HepG2 (cell line): Measurements from ENCODE around the gene ZNF148. TPM values are rescaled to one million over a fixed set of nuclear protein-coding genes. Genes with fewer than 3 reads are reported as not detected.

Experiments
- ATAC-seq: fragments of 200-7000 bp; cut with Tn5 transposase; 3 replicates; pipeline ENCODE4 v1.9.1; 2020; ENCODE audit warnings: mild to moderate bottlenecking, moderate library complexity
- BruUV-seq: library from RNA; stranded (reverse); fragments of 400-500 nt; replicated peaks from 2 replicates; lab custom pipeline; 2021; lab: Mats Ljungman, UMichigan
- CTCF ChIA-PET: fragments of 300-600 bp; formaldehyde crosslinking; extraction: SDS; loops from one replicate; lab custom pipeline; 2021; ENCODE audit warnings: low total read pairs, inconsistent platforms, low intra/inter-chr PET ratio; lab: Yijun Ruan, JAX
- POLR2A ChIA-PET: fragments of 350-600 bp; sonication (Branson Sonifier 250); formaldehyde crosslinking; loops from one replicate; lab custom pipeline; 2020; ENCODE audit warnings: antibody characterized with exemption, inconsistent platforms; lab: Yijun Ruan, JAX
- DNase-seq: peaks from one replicate; pipeline ENCODE4 v3.0.0-alpha.2; 2015; ENCODE audit warnings: low spot score
- FAIRE-seq: peaks from 3 replicates; lab custom pipeline; 2011; peaks lifted over from hg19 to GRCh38; lab: Jason Lieb, UNC
- H2AFZ ChIP-seq: one replicate; pipeline ENCODE4 v1.6.1; 2011; ENCODE audit warnings: low read length, inconsistent platforms
- H3K27ac ChIP-seq: fragments of 300-600 bp; 3 replicates; pipeline ENCODE4 v1.8.0; 2011; ENCODE audit warnings: mixed run types, mild to moderate bottlenecking, mixed read lengths, low read length, inconsistent platforms; ENCODE audit not compliant: insufficient read depth; ENCODE audit errors: extremely low read length
- H3K27me3 ChIP-seq, 2 experiments: fragments of 200-600 bp in 1 of 2; 2 replicates in 1 of 2; 3 replicates in 1 of 2; pipeline versions ENCODE4 v1.6.0 to v1.8.0; 2011; ENCODE audit warnings: low read length in 2 of 2, mild to moderate bottlenecking in 2 of 2, moderate library complexity in 2 of 2, inconsistent platforms in 1 of 2; ENCODE audit not compliant: insufficient read depth in 2 of 2, control insufficient read depth in 1 of 2
- H3K36me3 ChIP-seq, 2 experiments: fragments of 200-600 bp in 1 of 2; replicated peaks in 1 of 2; 2 replicates in 1 of 2; 3 replicates in 1 of 2; pipeline versions ENCODE4 v1.5.1 to v1.8.0; 2011; ENCODE audit warnings: low read length in 2 of 2, inconsistent platforms in 1 of 2; ENCODE audit not compliant: insufficient read depth in 2 of 2, control insufficient read depth in 1 of 2
- H3K4me1 ChIP-seq: 2 replicates; pipeline ENCODE4 v1.5.1; 2012; ENCODE audit warnings: low read length, inconsistent platforms; ENCODE audit not compliant: insufficient read depth
- H3K4me2 ChIP-seq: 2 replicates; pipeline ENCODE4 v1.6.0; 2011; ENCODE audit warnings: low read depth, low read length, inconsistent platforms
- H3K4me3 ChIP-seq, 3 experiments: fragments of 200-600 bp in 1 of 3; sonication (generic), shearing (Covaris generic) in 1 of 3; replicated peaks in 1 of 3; 2 replicates each; pipeline ENCODE4 v1.5.1; 2011 to 2016; ENCODE audit warnings: low read length in 3 of 3, inconsistent platforms in 2 of 3, low read depth in 2 of 3, mild to moderate bottlenecking in 2 of 3, control low read depth in 1 of 3, mixed read lengths in 1 of 3; ENCODE audit not compliant: insufficient read depth in 1 of 3
- H3K79me2 ChIP-seq: one replicate; pipeline ENCODE4 v1.6.1; 2011; ENCODE audit warnings: low read length, inconsistent platforms; ENCODE audit not compliant: insufficient read depth
- H3K9ac ChIP-seq: 2 replicates; pipeline ENCODE4 v1.6.0; 2011; ENCODE audit warnings: mild to moderate bottlenecking, low read depth, low read length, inconsistent platforms; ENCODE audit not compliant: insufficient read depth
- H3K9me3 ChIP-seq: 2 replicates; pipeline ENCODE4 v1.5.1; 2012; ENCODE audit warnings: mild to moderate bottlenecking, low read length
- H4K20me1 ChIP-seq: 2 replicates; pipeline ENCODE4 v1.6.0; 2011; ENCODE audit warnings: inconsistent platforms, mild to moderate bottlenecking, low read length, moderate library complexity; ENCODE audit not compliant: insufficient read depth
- ADNP ChIP-seq: sonication (generic); formaldehyde crosslinking; IDR thresholded peaks from 2 replicates; pipeline ENCODE4 v1.4.0; 2020; ENCODE audit warnings: missing genetic modification reagents
- PBX3 ChIP-seq: sonication (generic); formaldehyde crosslinking; IDR thresholded peaks from 2 replicates; pipeline ENCODE4 v1.8.1; 2023; ENCODE audit warnings: missing genetic modification reagents, inconsistent platforms, borderline replicate concordance
- PITX1 ChIP-seq: sonication (generic); formaldehyde crosslinking; IDR thresholded peaks from 2 replicates; pipeline ENCODE4 v1.5.1; 2020; ENCODE audit warnings: mild to moderate bottlenecking, missing genetic modification reagents
- SP1 ChIP-seq, 2 experiments: fragments of 450-650 bp in 1 of 2; sonication (generic) in 1 of 2; formaldehyde crosslinking in 1 of 2; IDR thresholded peaks; 2 replicates each; pipeline versions ENCODE4 v1.4.0 to v1.6.1; 2016 to 2020; ENCODE audit warnings: missing genetic modification reagents in 1 of 2
- SP2 ChIP-seq: sonication (generic); formaldehyde crosslinking; IDR thresholded peaks from 2 replicates; pipeline ENCODE4 v1.5.1; 2020; ENCODE audit warnings: mild to moderate bottlenecking, missing genetic modification reagents
- ZBTB20 ChIP-seq: sonication (generic); formaldehyde crosslinking; IDR thresholded peaks from 2 replicates; pipeline ENCODE4 v1.8.1; 2023; ENCODE audit warnings: missing genetic modification reagents, low read depth, mild to moderate bottlenecking, borderline replicate concordance
- ZNF333 ChIP-seq: sonication (generic); formaldehyde crosslinking; IDR thresholded peaks from 2 replicates; pipeline ENCODE4 v1.4.0; 2020; ENCODE audit warnings: mild to moderate bottlenecking, missing genetic modification reagents, borderline replicate concordance
- ZNF572 ChIP-seq: sonication (generic); formaldehyde crosslinking; IDR thresholded peaks from 2 replicates; pipeline ENCODE4 v1.5.1; 2020; ENCODE audit warnings: mild to moderate bottlenecking, missing genetic modification reagents
- WGBS: methylation state at CpG from one replicate; pipeline ENCODE4 v1.1.6; 2017; ENCODE audit warnings: low lambda C conversion rate; 5-methylcytosine and 5-hydroxymethylcytosine counted together
- in situ Hi-C: cut with HindIII; loops from 2 replicates; pipeline ENCODE4 v1.10.0; 2017; ENCODE audit warnings: low pct_unique_long_range_greater_than_20kb; ENCODE audit not compliant: extremely low pct_ligation_motif_present
- intact Hi-C: fragments of 100-400 bp; cut with micrococcal nuclease; formaldehyde crosslinking; loops from one replicate; pipeline ENCODE4 v1.10.0; 2022; ENCODE audit not compliant: unreplicated experiment
- polyA plus RNA-seq, 8 experiments: library from polyadenylated mRNA; depleted of rRNA in 3 of 8; stranded (reverse) in 7 of 8; unstranded in 1 of 8; fragments of >200 nt; fragmentation: Illumina TruSeq in 4 of 8; extraction: Trizol in 4 of 8; gene quantifications; 2 replicates each; pipeline versions ENCODE4 v1.2.1 to v1.2.3, GENCODE V29; 2011 to 2016; ENCODE audit warnings: low read depth in 4 of 8, missing spikeins in 1 of 8, mixed read lengths in 1 of 8; ENCODE audit not compliant: insufficient read depth in 1 of 8
- total RNA-seq, 5 experiments: library from RNA; depleted of rRNA; stranded (reverse); fragments of >200 nt; fragmentation: Illumina TruSeq; extraction: Trizol; gene quantifications; 2 replicates each; pipeline ENCODE4 v1.2.3, GENCODE V29; 2016; ENCODE audit warnings: low read depth in 1 of 5
- TF ChIP-seq, protein P1 (sequence below): sonication (generic); formaldehyde crosslinking; IDR thresholded peaks from 2 replicates; pipeline ENCODE4 v1.5.1; 2020; ENCODE audit warnings: missing genetic modification reagents, mild to moderate bottlenecking, borderline replicate concordance
- TF ChIP-seq, protein P2 (sequence below): sonication (generic); formaldehyde crosslinking; IDR thresholded peaks from 2 replicates; pipeline ENCODE4 v1.4.0; 2020; ENCODE audit warnings: missing genetic modification reagents, borderline replicate concordance
- TF ChIP-seq, protein P3 (sequence below): sonication (generic); formaldehyde crosslinking; IDR thresholded peaks from 2 replicates; pipeline ENCODE4 v1.4.0; 2020; ENCODE audit warnings: missing genetic modification reagents, borderline replicate concordance

The ZNF148 gene
- total and polyA plus RNA-seq, 2 of the 13 experiments (the other 11 are each of a cell fraction or from before 2014, with no cell fraction given): 10.6 to 36.1 TPM

DNA sequence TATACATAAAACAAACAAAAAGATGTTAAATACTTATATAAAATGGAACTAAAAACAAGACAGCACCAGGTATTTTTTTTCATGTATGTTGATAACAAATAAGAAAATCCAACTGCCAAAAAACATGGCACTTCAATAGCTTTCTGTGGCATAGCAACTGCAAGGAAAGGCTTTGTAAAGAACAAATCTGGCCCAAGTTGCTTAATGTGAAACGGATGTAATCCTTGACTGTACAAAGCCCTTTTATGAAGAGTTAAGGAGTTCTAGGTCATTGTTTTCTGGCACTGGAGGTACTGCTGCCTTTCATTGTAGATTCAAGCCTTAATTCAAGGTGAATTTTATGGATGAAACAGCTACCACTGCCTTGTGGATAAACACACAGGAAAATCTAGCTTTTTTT, 93.7 kb downstream of the ZNF148 start (continued):
- TF ChIP-seq, protein P1, sequence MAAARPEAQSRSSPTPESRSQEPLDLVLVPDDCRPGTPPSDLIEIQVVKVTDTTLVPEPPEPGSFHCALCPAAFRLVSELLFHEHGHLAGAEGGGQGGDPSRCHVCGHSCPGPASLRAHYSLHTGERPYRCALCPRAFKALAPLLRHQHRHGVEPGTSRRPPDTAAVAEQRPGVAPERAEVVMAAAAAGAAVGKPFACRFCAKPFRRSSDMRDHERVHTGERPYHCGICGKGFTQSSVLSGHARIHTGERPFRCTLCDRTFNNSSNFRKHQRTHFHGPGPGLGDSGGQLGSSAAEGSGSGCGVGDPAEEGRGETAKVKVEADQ (CRISPR knock-in tag): no peak

- FAIRE-seq: no peak
- Histone ChIP-seq H3K79me2 (no peaks in the 10 kb centered on the region), H3K27ac (no peak overlapping the region), H3K9ac (no peak overlapping the region), H3K9me3 (no peaks in the 10 kb centered on the region), H4K20me1 (no peaks in the 10 kb centered on the region), H3K4me1 (no peaks in the 10 kb centered on the region), H2AFZ (no peak overlapping the region), H3K4me3 (no peak overlapping the region), H3K4me2 (no peak overlapping the region), H3K27me3 (no peaks in the 10 kb centered on the region), H3K36me3 (peaks cover 3 to 4% of the 10 kb centered on the region in 2 experiments; a peak in 2 of 5 replicates)
- DNase-seq: peak; percentile 3
- intact Hi-C loops (no loop called here), in situ Hi-C loops (no loop called here)
- CTCF ChIA-PET: no interaction called here
- no peak for TF ChIP-seq ZNF572 (CRISPR knock-in tag)
- no peak for TF ChIP-seq PBX3 (CRISPR knock-in tag)
- no peak for TF ChIP-seq ZBTB20 (CRISPR knock-in tag)
- TF ChIP-seq ADNP (CRISPR knock-in tag): no peak
- TF ChIP-seq PITX1: no peak
- no peak for TF ChIP-seq SP1 (IDR thresholded peaks at IDR 0.05)
- TF ChIP-seq SP1 (CRISPR knock-in tag; IDR thresholded peaks at IDR 0.05): no peak
- TF ChIP-seq, protein P2, sequence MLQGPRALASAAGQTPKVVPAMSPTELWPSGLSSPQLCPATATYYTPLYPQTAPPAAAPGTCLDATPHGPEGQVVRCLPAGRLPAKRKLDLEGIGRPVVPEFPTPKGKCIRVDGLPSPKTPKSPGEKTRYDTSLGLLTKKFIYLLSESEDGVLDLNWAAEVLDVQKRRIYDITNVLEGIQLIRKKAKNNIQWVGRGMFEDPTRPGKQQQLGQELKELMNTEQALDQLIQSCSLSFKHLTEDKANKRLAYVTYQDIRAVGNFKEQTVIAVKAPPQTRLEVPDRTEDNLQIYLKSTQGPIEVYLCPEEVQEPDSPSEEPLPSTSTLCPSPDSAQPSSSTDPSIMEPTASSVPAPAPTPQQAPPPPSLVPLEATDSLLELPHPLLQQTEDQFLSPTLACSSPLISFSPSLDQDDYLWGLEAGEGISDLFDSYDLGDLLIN (CRISPR knock-in tag): no peak
- no peak for TF ChIP-seq SP2 (CRISPR knock-in tag)
- TF ChIP-seq ZNF333 (CRISPR knock-in tag): no peak
- TF ChIP-seq, protein P3, sequence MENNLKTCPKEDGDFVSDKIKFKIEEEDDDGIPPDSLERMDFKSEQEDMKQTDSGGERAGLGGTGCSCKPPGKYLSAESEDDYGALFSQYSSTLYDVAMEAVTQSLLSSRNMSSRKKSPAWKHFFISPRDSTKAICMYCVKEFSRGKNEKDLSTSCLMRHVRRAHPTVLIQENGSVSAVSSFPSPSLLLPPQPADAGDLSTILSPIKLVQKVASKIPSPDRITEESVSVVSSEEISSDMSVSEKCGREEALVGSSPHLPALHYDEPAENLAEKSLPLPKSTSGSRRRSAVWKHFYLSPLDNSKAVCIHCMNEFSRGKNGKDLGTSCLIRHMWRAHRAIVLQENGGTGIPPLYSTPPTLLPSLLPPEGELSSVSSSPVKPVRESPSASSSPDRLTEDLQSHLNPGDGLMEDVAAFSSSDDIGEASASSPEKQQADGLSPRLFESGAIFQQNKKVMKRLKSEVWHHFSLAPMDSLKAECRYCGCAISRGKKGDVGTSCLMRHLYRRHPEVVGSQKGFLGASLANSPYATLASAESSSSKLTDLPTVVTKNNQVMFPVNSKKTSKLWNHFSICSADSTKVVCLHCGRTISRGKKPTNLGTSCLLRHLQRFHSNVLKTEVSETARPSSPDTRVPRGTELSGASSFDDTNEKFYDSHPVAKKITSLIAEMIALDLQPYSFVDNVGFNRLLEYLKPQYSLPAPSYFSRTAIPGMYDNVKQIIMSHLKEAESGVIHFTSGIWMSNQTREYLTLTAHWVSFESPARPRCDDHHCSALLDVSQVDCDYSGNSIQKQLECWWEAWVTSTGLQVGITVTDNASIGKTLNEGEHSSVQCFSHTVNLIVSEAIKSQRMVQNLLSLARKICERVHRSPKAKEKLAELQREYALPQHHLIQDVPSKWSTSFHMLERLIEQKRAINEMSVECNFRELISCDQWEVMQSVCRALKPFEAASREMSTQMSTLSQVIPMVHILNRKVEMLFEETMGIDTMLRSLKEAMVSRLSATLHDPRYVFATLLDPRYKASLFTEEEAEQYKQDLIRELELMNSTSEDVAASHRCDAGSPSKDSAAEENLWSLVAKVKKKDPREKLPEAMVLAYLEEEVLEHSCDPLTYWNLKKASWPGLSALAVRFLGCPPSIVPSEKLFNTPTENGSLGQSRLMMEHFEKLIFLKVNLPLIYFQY (CRISPR knock-in tag): no peak
- BruUV-seq: no TSS peak
- WGBS: 91% methylated on average over 2 of the region's 2 CpGs
- ATAC-seq: no peak
- POLR2A ChIA-PET: interaction anchor here (1.1 kb wide), 1 partner anchor 12 kb away, joined by 4 read pairs; no protein-coding TSS in a partner anchor
Observed at GRCh38 chr3:125280668-125281361, 94.3 kb downstream of the ZNF148 start.
